ENCODE results near the gene ACTR2. TPM values are rescaled to one million over a fixed set of nuclear protein-coding genes. Genes with fewer than 3 reads are reported as not detected.
A peak's percentile ranks its signal among the peaks of the same experiment; 100 is the strongest.

Gene ACTR2
- total RNA-seq, 1 experiment from 2014 or later: 246 TPM

DNA sequence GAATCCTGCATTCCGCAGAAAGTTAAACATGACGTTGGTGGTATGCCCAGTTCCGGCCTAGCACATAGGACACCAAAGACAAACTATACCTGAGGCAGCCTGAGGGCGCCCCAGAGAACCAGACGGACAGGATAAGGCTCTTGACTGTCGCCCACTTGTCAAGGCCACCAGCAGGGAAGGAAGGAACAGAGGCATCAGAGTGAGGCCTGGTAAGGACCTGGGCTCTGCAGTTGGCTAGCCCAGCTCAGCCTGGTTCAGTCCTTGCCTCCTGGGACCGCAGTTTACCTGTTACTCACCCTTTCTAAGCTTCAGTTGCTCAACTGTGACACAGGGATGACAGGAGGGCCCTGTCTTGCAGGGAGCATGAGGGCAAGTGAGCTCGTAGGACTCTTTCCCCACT, 82.1 kb downstream of the ACTR2 start:
- DNase-seq: peak; percentile 35 to 44
- intact Hi-C loops (cut with micrococcal nuclease; ENCODE audit: unreplicated experiment): no loop called here
- no peak for TF ChIP-seq EZH2 (IDR thresholded peaks at IDR 0.05; ENCODE audit: low read depth)
- TF ChIP-seq, protein P1, sequence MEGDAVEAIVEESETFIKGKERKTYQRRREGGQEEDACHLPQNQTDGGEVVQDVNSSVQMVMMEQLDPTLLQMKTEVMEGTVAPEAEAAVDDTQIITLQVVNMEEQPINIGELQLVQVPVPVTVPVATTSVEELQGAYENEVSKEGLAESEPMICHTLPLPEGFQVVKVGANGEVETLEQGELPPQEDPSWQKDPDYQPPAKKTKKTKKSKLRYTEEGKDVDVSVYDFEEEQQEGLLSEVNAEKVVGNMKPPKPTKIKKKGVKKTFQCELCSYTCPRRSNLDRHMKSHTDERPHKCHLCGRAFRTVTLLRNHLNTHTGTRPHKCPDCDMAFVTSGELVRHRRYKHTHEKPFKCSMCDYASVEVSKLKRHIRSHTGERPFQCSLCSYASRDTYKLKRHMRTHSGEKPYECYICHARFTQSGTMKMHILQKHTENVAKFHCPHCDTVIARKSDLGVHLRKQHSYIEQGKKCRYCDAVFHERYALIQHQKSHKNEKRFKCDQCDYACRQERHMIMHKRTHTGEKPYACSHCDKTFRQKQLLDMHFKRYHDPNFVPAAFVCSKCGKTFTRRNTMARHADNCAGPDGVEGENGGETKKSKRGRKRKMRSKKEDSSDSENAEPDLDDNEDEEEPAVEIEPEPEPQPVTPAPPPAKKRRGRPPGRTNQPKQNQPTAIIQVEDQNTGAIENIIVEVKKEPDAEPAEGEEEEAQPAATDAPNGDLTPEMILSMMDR (conservative IDR thresholded peaks at IDR 0.05): no peak
- Histone ChIP-seq H3F3A (ENCODE audit: insufficient read depth, low read depth) (peaks cover 1% of the 10 kb centered on the region; the same call in 1 of the 2 replicates), H3K27me3 (ENCODE audit: insufficient read depth, low read depth) (no peaks in the 10 kb centered on the region), H4K20me1 (ENCODE audit: insufficient read depth) (no peaks in the 10 kb centered on the region), H3K79me2 (ENCODE audit: low read depth) (no peaks in the 10 kb centered on the region), H3K4me3 (no peak overlapping the region), H3K36me3 (ENCODE audit: low read depth) (0 out of 2 replicates have a peak, but pooled peaks cover 15% of the 10 kb centered on the region), H2AFZ (no peak overlapping the region), H3K4me1 (replicated peaks; ENCODE audit: insufficient read depth) (peaks cover 6% of the 10 kb centered on the region; the same call in 1 of the 2 replicates), H3K4me2 (no peak overlapping the region), H3K9me2 (ENCODE audit: insufficient read depth) (no peaks in the 10 kb centered on the region), H3K9me3 (ENCODE audit: insufficient read depth, low read depth) (no peaks in the 10 kb centered on the region), H3K27ac (no peak overlapping the region)
- POLR2A ChIA-PET (ENCODE audit: unreplicated experiment): no interaction called here
- CTCF ChIA-PET: no interaction called here
- no TSS peak for BruUV-seq (replicated peaks)

DNA sequence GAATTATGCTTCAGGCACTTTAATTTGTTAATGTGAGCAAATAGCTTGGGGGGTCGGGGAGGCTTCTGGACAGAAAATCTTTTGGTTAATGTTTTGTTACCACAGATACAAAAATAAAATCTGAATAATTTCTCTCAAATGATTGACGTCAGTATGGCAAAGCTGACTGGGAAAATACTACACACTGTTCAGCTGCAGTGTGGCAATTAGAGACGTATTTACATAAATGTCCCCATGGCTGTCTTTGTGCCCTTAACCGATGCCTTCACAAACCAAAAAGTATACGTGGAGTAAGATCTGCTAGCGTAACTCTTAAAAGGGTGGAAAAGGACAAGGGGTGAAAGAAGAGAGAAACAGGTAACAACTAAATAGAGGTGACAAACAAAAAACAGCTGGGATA, 83.4 kb downstream of the ACTR2 start:
- BruUV-seq (replicated peaks): no TSS peak
- H3K79me2 ChIP-seq (ENCODE audit: low read depth): no peaks in the 10 kb centered on the region
- no peak for TF ChIP-seq EZH2 (IDR thresholded peaks at IDR 0.05; ENCODE audit: low read depth)
- TF ChIP-seq, protein P1 (conservative IDR thresholded peaks at IDR 0.05): no peak
- H3K9me3 ChIP-seq (ENCODE audit: insufficient read depth, low read depth): no peaks in the 10 kb centered on the region
- CTCF ChIA-PET: no interaction called here
- H3K9me2 ChIP-seq (ENCODE audit: insufficient read depth): no peaks in the 10 kb centered on the region
- POLR2A ChIA-PET (ENCODE audit: unreplicated experiment): no interaction called here
- intact Hi-C loops (cut with micrococcal nuclease; ENCODE audit: unreplicated experiment): no loop called here
- H2AFZ ChIP-seq: no peak overlapping the region
- H3K4me2 ChIP-seq: no peak overlapping the region
- no peaks in the 10 kb centered on the region for H3K27me3 ChIP-seq (ENCODE audit: insufficient read depth, low read depth)
- no peak overlapping the region for H3K27ac ChIP-seq
- H4K20me1 ChIP-seq (ENCODE audit: insufficient read depth): no peaks in the 10 kb centered on the region
- no peak overlapping the region for H3K4me3 ChIP-seq
- H3K4me1 ChIP-seq (replicated peaks; ENCODE audit: insufficient read depth): peaks cover 6% of the 10 kb centered on the region; the same call in 1 of the 2 replicates
- H3F3A ChIP-seq (ENCODE audit: insufficient read depth, low read depth): peaks cover 4% of the 10 kb centered on the region; the same call in 1 of the 2 replicates
- DNase-seq: no peak
- H3K36me3 ChIP-seq (ENCODE audit: low read depth): peaks cover 17% of the 10 kb centered on the region; the same call in 1 of the 2 replicates

DNA sequence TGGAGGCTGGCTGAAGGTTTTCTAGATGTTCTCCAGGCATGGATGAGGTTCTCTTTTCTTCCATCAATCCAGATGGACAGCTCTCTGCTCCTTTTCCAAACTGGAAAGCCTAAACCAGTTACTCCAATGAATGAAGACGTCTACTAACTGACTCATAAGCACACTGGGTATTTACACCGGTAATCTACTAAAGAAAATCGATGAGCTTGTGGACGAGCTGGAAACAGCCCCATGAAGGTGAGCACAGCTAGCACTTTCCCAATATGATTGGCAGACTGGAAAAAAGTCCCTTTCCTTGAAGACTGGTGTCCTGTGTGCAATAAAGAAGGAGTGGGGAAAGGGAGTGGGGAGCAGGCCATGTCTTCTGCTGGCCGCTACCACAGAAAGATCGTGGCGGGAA, 84.0 kb downstream of the ACTR2 start:
- peaks cover 20% of the 10 kb centered on the region; the same call in 1 of the 2 replicates for H3K36me3 ChIP-seq (ENCODE audit: low read depth)
- CTCF ChIA-PET: no interaction called here

More for the DNA sequence above, 84.0 kb downstream of the ACTR2 start:
- no peak overlapping the region for H3K27ac ChIP-seq
- TF ChIP-seq, protein P1 (conservative IDR thresholded peaks at IDR 0.05): no peak
- TF ChIP-seq EZH2 (IDR thresholded peaks at IDR 0.05; ENCODE audit: low read depth): no peak
- H2AFZ ChIP-seq: no peak overlapping the region
- H3K27me3 ChIP-seq (ENCODE audit: insufficient read depth, low read depth): no peaks in the 10 kb centered on the region
- no peak overlapping the region for H3K4me3 ChIP-seq
- peaks cover 6% of the 10 kb centered on the region; the same call in 1 of the 2 replicates for H3K4me1 ChIP-seq (replicated peaks; ENCODE audit: insufficient read depth)
- no peak overlapping the region for H3K4me2 ChIP-seq
- POLR2A ChIA-PET (ENCODE audit: unreplicated experiment): no interaction called here
- no TSS peak for BruUV-seq (replicated peaks)
- no peaks in the 10 kb centered on the region for H3K9me2 ChIP-seq (ENCODE audit: insufficient read depth)
- no peaks in the 10 kb centered on the region for H4K20me1 ChIP-seq (ENCODE audit: insufficient read depth)
- H3K79me2 ChIP-seq (ENCODE audit: low read depth): no peaks in the 10 kb centered on the region
- intact Hi-C loops (cut with micrococcal nuclease; ENCODE audit: unreplicated experiment): no loop called here
- peaks cover 4% of the 10 kb centered on the region; the same call in 1 of the 2 replicates for H3F3A ChIP-seq (ENCODE audit: insufficient read depth, low read depth)
- DNase-seq: no peak
- no peaks in the 10 kb centered on the region for H3K9me3 ChIP-seq (ENCODE audit: insufficient read depth, low read depth)
